ENCODE results near the gene AP5Z1. TPM values are rescaled to one million over a fixed set of nuclear protein-coding genes. Genes with fewer than 3 reads are reported as not detected.

AP5Z1 gene
- polyA plus RNA-seq, 3 donors, result 30.8 to 75.2 (median 33.8) TPM

DNA sequence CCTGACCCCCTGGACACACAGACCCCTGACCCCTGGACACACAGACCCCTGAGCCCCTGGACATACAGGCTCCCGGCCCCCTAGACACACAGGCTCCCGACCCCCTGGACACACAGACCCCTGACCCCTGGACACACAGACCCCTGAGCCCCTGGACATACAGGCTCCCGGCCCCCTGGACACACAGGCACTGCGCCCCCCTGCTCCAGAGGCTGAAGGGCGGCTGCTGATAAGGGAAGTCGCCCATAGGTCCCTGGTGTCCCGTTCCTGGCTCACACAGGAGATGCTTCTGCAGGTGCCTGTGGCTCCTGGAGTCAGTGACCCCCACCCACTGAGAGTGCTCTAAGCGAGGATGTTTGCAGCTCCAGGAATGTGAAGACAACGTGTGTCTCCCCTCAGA lies 3.7 kb upstream of the AP5Z1 start:
- H3K27ac Mint-ChIP-seq, result peak overlapping the region in 1 of 7 donors; percentile 21
- peaks cover 12% of the 10 kb centered on the region for H3K79me2 ChIP-seq (ENCODE audit: insufficient read depth, low read length)
- H3K4me3 Mint-ChIP-seq, result no peak overlapping the region
- H3K27me3 ChIP-seq (ENCODE audit: control insufficient read depth in 2 of 2, insufficient read depth in 2 of 2, low read length in 2 of 2), result no peaks in the 10 kb centered on the region
- WGBS (ENCODE audit: insufficient coverage), result 93% methylated on average over 9 of the region's 9 CpGs
- H3K4me1 Mint-ChIP-seq, result peaks cover 24% of the 10 kb centered on the region
- no peak overlapping the region for H2AFZ ChIP-seq (ENCODE audit: insufficient read depth, low read depth, low read length, poor library complexity, severe bottlenecking)
- no peak overlapping the region for H3K4me3 ChIP-seq (replicated peaks in 1 of 3; ENCODE audit: low read depth in 2 of 3, low read length in 3 of 3)
- H4K20me1 ChIP-seq (ENCODE audit: insufficient read depth, low read length), result peaks cover 2% of the 10 kb centered on the region
- no peak overlapping the region for H3K27ac ChIP-seq (ENCODE audit: low read depth in 1 of 2, low read length in 2 of 2)
- H3K4me2 ChIP-seq (replicated peaks; ENCODE audit: extremely low read depth, low read length, poor library complexity, severe bottlenecking), result no peak overlapping the region
- no peaks in the 10 kb centered on the region for H3K27me3 Mint-ChIP-seq (ENCODE audit: low read depth in 3 of 3)
- H3K9me3 Mint-ChIP-seq, result no peaks in the 10 kb centered on the region
- no peak for DNase-seq
- intact Hi-C loops (cut with micrococcal nuclease), result no loop called here
- peaks cover 0 to 6% of the 10 kb centered on the region in 2 donors for H3K36me3 ChIP-seq (replicated peaks in 1 of 2; ENCODE audit: control insufficient read depth in 1 of 2, insufficient read depth in 2 of 2, low read length in 2 of 2)
- no peaks in the 10 kb centered on the region for H3K9me3 ChIP-seq (replicated peaks in 1 of 2; ENCODE audit: control insufficient read depth in 1 of 2, insufficient read depth in 1 of 2, low read length in 2 of 2)
- peaks cover 23 to 24% of the 10 kb centered on the region in 2 donors for H3K4me1 ChIP-seq (ENCODE audit: control insufficient read depth in 1 of 2, insufficient read depth in 2 of 2, low read length in 2 of 2)
- H3K9ac ChIP-seq (ENCODE audit: insufficient read depth, low read length, poor library complexity, severe bottlenecking), result no peak overlapping the region
- TF ChIP-seq CTCF (IDR thresholded peaks at IDR 0.05), result no peak
- peaks cover 5 to 24% of the 10 kb centered on the region in 2 donors for H3K36me3 Mint-ChIP-seq

DNA sequence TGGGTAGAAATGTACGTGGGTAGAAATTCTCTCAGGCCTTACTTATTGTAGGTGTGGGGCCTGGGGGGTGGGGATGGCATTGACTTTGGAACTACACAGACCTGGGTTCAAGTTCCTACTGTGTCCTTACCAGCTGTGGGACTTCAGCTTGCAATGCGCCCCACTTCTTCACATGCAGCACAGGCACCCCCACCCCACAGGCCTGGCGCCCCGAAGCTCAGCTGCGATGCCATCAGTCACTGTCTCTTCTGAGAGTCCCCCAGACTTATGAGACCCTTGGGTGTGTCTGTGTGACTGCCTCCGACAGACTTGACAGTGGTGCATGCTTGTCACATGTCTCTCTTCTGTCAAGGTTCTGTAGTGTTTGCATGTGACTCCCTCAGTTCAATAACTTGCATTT lies 3.1 kb upstream of the AP5Z1 start:
- TF ChIP-seq CTCF (IDR thresholded peaks at IDR 0.05), result no peak
- H3K79me2 ChIP-seq (ENCODE audit: insufficient read depth, low read length), result peaks cover 18% of the 10 kb centered on the region
- Mint-ChIP-seq H3K4me1 (peaks cover 28% of the 10 kb centered on the region), H3K4me3 (no peak overlapping the region), H3K27ac (no peak overlapping the region), H3K27me3 (ENCODE audit: low read depth in 3 of 3) (no peaks in the 10 kb centered on the region), H3K9me3 (no peaks in the 10 kb centered on the region), H3K36me3 (peaks cover 0 to 20% of the 10 kb centered on the region in 2 donors)
- WGBS (ENCODE audit: insufficient coverage), result 98% methylated on average over 5 of the region's 6 CpGs
- no peak for DNase-seq
- no peaks in the 10 kb centered on the region for H3K9me3 ChIP-seq (replicated peaks in 1 of 2; ENCODE audit: control insufficient read depth in 1 of 2, insufficient read depth in 1 of 2, low read length in 2 of 2)
- no peak overlapping the region for H3K4me3 ChIP-seq (replicated peaks in 1 of 3; ENCODE audit: low read depth in 2 of 3, low read length in 3 of 3)
- H3K27ac ChIP-seq (ENCODE audit: low read depth in 1 of 2, low read length in 2 of 2), result no peak overlapping the region
- peaks cover 25 to 28% of the 10 kb centered on the region in 2 donors for H3K4me1 ChIP-seq (ENCODE audit: control insufficient read depth in 1 of 2, insufficient read depth in 2 of 2, low read length in 2 of 2)
- H4K20me1 ChIP-seq (ENCODE audit: insufficient read depth, low read length), result peaks cover 6% of the 10 kb centered on the region
- no peak overlapping the region for H3K9ac ChIP-seq (ENCODE audit: insufficient read depth, low read length, poor library complexity, severe bottlenecking)
- intact Hi-C loops (cut with micrococcal nuclease), result no loop called here
- no peaks in the 10 kb centered on the region for H3K27me3 ChIP-seq (ENCODE audit: control insufficient read depth in 2 of 2, insufficient read depth in 2 of 2, low read length in 2 of 2)
- H3K4me2 ChIP-seq (replicated peaks; ENCODE audit: extremely low read depth, low read length, poor library complexity, severe bottlenecking), result no peak overlapping the region
- no peak overlapping the region for H2AFZ ChIP-seq (ENCODE audit: insufficient read depth, low read depth, low read length, poor library complexity, severe bottlenecking)
- H3K36me3 ChIP-seq (replicated peaks in 1 of 2; ENCODE audit: control insufficient read depth in 1 of 2, insufficient read depth in 2 of 2, low read length in 2 of 2), result peaks cover 0 to under 1% of the 10 kb centered on the region in 2 donors
